ENCODE measurements around the gene CCDC91. TPM values are rescaled to one million over a fixed set of nuclear protein-coding genes. Genes with fewer than 3 reads are reported as not detected.

The CCDC91 gene
- total RNA-seq, 1 experiment from 2014 or later: 26.9 TPM

DNA sequence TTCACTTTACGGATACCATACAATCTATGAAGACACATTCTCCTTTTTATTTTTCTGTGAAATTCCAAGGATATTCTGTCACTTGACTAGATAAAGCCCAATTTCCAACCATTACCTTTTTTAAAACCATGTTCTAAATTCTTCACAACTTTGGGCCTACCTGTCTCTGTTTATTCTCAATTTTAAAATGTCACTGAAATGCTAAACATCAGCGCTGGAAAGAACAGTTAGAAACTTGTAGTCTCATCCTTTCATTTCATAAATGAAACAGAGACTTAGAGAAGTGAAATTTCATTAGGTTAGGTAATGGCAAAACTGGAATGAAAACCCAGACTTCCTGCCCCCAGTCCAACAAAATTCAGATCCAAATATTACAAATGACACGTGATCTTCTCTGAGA, 396.2 kb downstream of the CCDC91 start:
- in situ Hi-C loops (cut with HindIII; ENCODE audit: low pct_unique_long_range_greater_than_20kb, low sequenced_read_pairs) (no loop called here), intact Hi-C loops (cut with micrococcal nuclease; ENCODE audit: unreplicated experiment) (no loop called here)
- POLR2A ChIA-PET: no interaction called here
- ATAC-seq (no peak), DNase-seq (ENCODE audit: low read depth, low spot score) (no peak)
- no peaks in the 10 kb centered on the region for H3K36me3 ChIP-seq (ENCODE audit: control insufficient read depth, insufficient read depth, low read length)
- no peak overlapping the region for H3K27ac ChIP-seq (ENCODE audit: low read length)
- H3K4me1 ChIP-seq (ENCODE audit: control insufficient read depth, insufficient read depth, low read length): no peaks in the 10 kb centered on the region
- H3K27me3 ChIP-seq (ENCODE audit: control insufficient read depth, insufficient read depth, low read length): no peaks in the 10 kb centered on the region
- TF ChIP-seq, protein P1, sequence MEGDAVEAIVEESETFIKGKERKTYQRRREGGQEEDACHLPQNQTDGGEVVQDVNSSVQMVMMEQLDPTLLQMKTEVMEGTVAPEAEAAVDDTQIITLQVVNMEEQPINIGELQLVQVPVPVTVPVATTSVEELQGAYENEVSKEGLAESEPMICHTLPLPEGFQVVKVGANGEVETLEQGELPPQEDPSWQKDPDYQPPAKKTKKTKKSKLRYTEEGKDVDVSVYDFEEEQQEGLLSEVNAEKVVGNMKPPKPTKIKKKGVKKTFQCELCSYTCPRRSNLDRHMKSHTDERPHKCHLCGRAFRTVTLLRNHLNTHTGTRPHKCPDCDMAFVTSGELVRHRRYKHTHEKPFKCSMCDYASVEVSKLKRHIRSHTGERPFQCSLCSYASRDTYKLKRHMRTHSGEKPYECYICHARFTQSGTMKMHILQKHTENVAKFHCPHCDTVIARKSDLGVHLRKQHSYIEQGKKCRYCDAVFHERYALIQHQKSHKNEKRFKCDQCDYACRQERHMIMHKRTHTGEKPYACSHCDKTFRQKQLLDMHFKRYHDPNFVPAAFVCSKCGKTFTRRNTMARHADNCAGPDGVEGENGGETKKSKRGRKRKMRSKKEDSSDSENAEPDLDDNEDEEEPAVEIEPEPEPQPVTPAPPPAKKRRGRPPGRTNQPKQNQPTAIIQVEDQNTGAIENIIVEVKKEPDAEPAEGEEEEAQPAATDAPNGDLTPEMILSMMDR (IDR thresholded peaks at IDR 0.05): no peak
- TF ChIP-seq, protein P2, sequence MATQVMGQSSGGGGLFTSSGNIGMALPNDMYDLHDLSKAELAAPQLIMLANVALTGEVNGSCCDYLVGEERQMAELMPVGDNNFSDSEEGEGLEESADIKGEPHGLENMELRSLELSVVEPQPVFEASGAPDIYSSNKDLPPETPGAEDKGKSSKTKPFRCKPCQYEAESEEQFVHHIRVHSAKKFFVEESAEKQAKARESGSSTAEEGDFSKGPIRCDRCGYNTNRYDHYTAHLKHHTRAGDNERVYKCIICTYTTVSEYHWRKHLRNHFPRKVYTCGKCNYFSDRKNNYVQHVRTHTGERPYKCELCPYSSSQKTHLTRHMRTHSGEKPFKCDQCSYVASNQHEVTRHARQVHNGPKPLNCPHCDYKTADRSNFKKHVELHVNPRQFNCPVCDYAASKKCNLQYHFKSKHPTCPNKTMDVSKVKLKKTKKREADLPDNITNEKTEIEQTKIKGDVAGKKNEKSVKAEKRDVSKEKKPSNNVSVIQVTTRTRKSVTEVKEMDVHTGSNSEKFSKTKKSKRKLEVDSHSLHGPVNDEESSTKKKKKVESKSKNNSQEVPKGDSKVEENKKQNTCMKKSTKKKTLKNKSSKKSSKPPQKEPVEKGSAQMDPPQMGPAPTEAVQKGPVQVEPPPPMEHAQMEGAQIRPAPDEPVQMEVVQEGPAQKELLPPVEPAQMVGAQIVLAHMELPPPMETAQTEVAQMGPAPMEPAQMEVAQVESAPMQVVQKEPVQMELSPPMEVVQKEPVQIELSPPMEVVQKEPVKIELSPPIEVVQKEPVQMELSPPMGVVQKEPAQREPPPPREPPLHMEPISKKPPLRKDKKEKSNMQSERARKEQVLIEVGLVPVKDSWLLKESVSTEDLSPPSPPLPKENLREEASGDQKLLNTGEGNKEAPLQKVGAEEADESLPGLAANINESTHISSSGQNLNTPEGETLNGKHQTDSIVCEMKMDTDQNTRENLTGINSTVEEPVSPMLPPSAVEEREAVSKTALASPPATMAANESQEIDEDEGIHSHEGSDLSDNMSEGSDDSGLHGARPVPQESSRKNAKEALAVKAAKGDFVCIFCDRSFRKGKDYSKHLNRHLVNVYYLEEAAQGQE (IDR thresholded peaks at IDR 0.05; ENCODE audit: insufficient read depth in 1 of 2, low read depth in 2 of 2, low read length in 1 of 2): no peak
- TF ChIP-seq TCF7L2 (IDR thresholded peaks at IDR 0.05; ENCODE audit: low read depth, low read length) (no peak), SIN3A (IDR thresholded peaks at IDR 0.05; ENCODE audit: borderline replicate concordance, insufficient read depth, low read depth, low read length) (no peak), POLR2AphosphoS5 (IDR thresholded peaks at IDR 0.05; ENCODE audit: low read depth, low read length) (no peak)
- no peaks in the 10 kb centered on the region for H3K9me3 ChIP-seq (ENCODE audit: control insufficient read depth, insufficient read depth, low read depth, low read length)
- H3K4me3 ChIP-seq (ENCODE audit: low read depth in 2 of 2, low read length in 2 of 2): no peak overlapping the region
- CTCF ChIA-PET: no interaction called here
- no TSS peak for BruUV-seq (replicated peaks)

DNA sequence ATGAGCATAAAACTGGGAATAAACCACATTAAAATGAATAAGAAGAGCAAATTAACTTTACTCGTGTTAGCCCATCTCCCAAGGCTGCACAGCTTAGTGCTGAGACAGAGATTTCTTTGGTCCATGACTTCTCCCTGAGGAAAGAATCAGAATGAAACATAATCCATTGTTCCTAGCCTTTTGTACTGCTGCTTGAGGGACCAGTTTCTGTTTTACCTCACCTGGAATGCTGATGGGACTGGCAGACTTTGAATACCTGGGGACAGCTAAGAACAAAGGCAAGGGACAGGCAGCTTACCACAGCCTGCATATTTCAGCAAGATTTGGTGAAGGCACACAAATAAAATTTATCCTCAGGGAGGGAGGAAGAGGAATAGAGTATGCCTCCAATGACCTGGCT, 401.6 kb downstream of the CCDC91 start:
- TF ChIP-seq, protein P2 (IDR thresholded peaks at IDR 0.05; ENCODE audit: insufficient read depth in 1 of 2, low read depth in 2 of 2, low read length in 1 of 2): no peak
- TF ChIP-seq TCF7L2 (IDR thresholded peaks at IDR 0.05; ENCODE audit: low read depth, low read length) (no peak), SIN3A (IDR thresholded peaks at IDR 0.05; ENCODE audit: borderline replicate concordance, insufficient read depth, low read depth, low read length) (no peak), POLR2AphosphoS5 (IDR thresholded peaks at IDR 0.05; ENCODE audit: low read depth, low read length) (no peak)
- TF ChIP-seq, protein P1 (IDR thresholded peaks at IDR 0.05): no peak
- Histone ChIP-seq H3K27ac (ENCODE audit: low read length) (no peak overlapping the region), H3K4me1 (ENCODE audit: control insufficient read depth, insufficient read depth, low read length) (no peaks in the 10 kb centered on the region), H3K9me3 (ENCODE audit: control insufficient read depth, insufficient read depth, low read depth, low read length) (peaks cover 6% of the 10 kb centered on the region; the same call in 1 of the 2 replicates), H3K36me3 (ENCODE audit: control insufficient read depth, insufficient read depth, low read length) (no peaks in the 10 kb centered on the region), H3K4me3 (ENCODE audit: low read depth in 2 of 2, low read length in 2 of 2) (no peak overlapping the region), H3K27me3 (ENCODE audit: control insufficient read depth, insufficient read depth, low read length) (no peaks in the 10 kb centered on the region)
- intact Hi-C loops (cut with micrococcal nuclease; ENCODE audit: unreplicated experiment) (no loop called here), in situ Hi-C loops (cut with HindIII; ENCODE audit: low pct_unique_long_range_greater_than_20kb, low sequenced_read_pairs) (no loop called here)
- no TSS peak for BruUV-seq (replicated peaks)
- CTCF ChIA-PET: no interaction called here
- DNase-seq (ENCODE audit: low read depth, low spot score): no peak
- POLR2A ChIA-PET: no interaction called here
- no peak for ATAC-seq

Other genes with a start within 250 kb of the CCDC91 start
- 2.2 TPM for gene PTHLH, start 217.7 kb upstream of the CCDC91 start, total RNA-seq (2021; ENCODE audit: unreplicated experiment)